ENCODE measurements around the gene BCL2L13. TPM values are rescaled to one million over a fixed set of nuclear protein-coding genes. Genes with fewer than 3 reads are reported as not detected.
"Not testable (repeated sequence)": the region's sequence is repeated elsewhere in the genome, so short reads cannot be mapped to it uniquely, and the experiment has no call there.

BCL2L13 gene
- total and polyA plus RNA-seq, 10 donors, result 13.4 to 53.5 (median 35.9) TPM

GRCh38 chr22:17633998-17634323 lies 4.6 kb upstream of the BCL2L13 start:
- Histone ChIP-seq H3K36me3 (no peaks in the 10 kb centered on the region), H3K27ac (no peak overlapping the region), H3K27me3 (replicated peaks in 1 of 7) (no peaks in the 10 kb centered on the region), H3K4me1 (peaks cover 4 to 20% (median 18%) of the 10 kb centered on the region in 6 donors), H3K4me3 (no peak overlapping the region), H3K9me3 (no peaks in the 10 kb centered on the region)
- DNase-seq, result no peak
- intact Hi-C loops (cut with DNase I; ENCODE audit: low total_unique reads), result no loop called here
- 89 to 96% (median 91%) methylated on average over 3 of the region's 3 CpGs for WGBS, 5 donors
- TF ChIP-seq POLR2A (IDR thresholded peaks at IDR 0.05) (no peak), CTCF (IDR thresholded peaks at IDR 0.05 in 8 of 11, conservative IDR thresholded peaks at IDR 0.05 in 3 of 11) (no peak), POLR2AphosphoS5 (IDR thresholded peaks at IDR 0.05) (no peak)

- WGBS, 5 donors, result 90 to 97% (median 94%) methylated on average over 3 of the region's 3 CpGs
- no peak for DNase-seq
- intact Hi-C loops (cut with DNase I; ENCODE audit: low total_unique reads), result no loop called here
- Histone ChIP-seq H3K9me3 (no peaks in the 10 kb centered on the region), H3K4me1 (peaks cover 4 to 19% (median 16%) of the 10 kb centered on the region in 6 donors), H3K27ac (no peak overlapping the region), H3K4me3 (no peak overlapping the region), H3K27me3 (replicated peaks in 1 of 7) (no peaks in the 10 kb centered on the region), H3K36me3 (no peaks in the 10 kb centered on the region)
- TF ChIP-seq CTCF (IDR thresholded peaks at IDR 0.05 in 8 of 11, conservative IDR thresholded peaks at IDR 0.05 in 3 of 11), result no peak
- no peak for TF ChIP-seq POLR2A (IDR thresholded peaks at IDR 0.05)
- TF ChIP-seq POLR2AphosphoS5 (IDR thresholded peaks at IDR 0.05), result no peak
These were observed 3.9 kb upstream of the BCL2L13 start for GRCh38 chr22:17634696-17635095.

- DNase-seq; H3K27ac ChIP-seq; H3K9me3 ChIP-seq; H3K27me3 ChIP-seq (replicated peaks in 1 of 7); intact Hi-C loops (cut with DNase I; ENCODE audit: low total_unique reads); H3K4me3 ChIP-seq: not testable (repeated sequence)
- WGBS, 5 donors, result 83 to 94% (median 89%) methylated on average over 10 of the region's 10 CpGs
- Histone ChIP-seq H3K4me1 (peaks cover 9 to 38% (median 27%) of the 10 kb centered on the region in 6 donors), H3K36me3 (peaks cover 0 to 11% (median 0%) of the 10 kb centered on the region in 6 donors)
These were observed 1.7 kb upstream of the BCL2L13 start for GRCh38 chr22:17636850-17637249.

- Histone ChIP-seq H3K4me1 (peaks cover 9 to 46% (median 27%) of the 10 kb centered on the region in 6 donors), H3K4me3 (peak overlapping the region; percentile 55 to 78 (median 62)), H3K36me3 (peaks cover 0 to 14% (median 0%) of the 10 kb centered on the region in 6 donors), H3K27me3 (replicated peaks in 1 of 7) (no peaks in the 10 kb centered on the region), H3K27ac (peak overlapping the region; percentile 95 to 99 (median 98)), H3K9me3 (no peaks in the 10 kb centered on the region)
- DNase-seq, result no peak
- 55 to 57% (median 56%) methylated on average over 10 of the region's 10 CpGs for WGBS, 5 donors
- intact Hi-C loops (cut with DNase I; ENCODE audit: low total_unique reads), result no loop called here
- no peak for TF ChIP-seq POLR2A (IDR thresholded peaks at IDR 0.05)
- TF ChIP-seq POLR2AphosphoS5 (IDR thresholded peaks at IDR 0.05), result no peak
- no peak for TF ChIP-seq CTCF (IDR thresholded peaks at IDR 0.05 in 8 of 11, conservative IDR thresholded peaks at IDR 0.05 in 3 of 11)
These were observed 921 bp upstream of the BCL2L13 start for GRCh38 chr22:17637490-17638181.

Measured in spleen (tissue), 11 donors.